GM08714 (cell line): Measurements from ENCODE around the gene KCNK13.
"Not testable (repeated sequence)": the region's sequence is repeated elsewhere in the genome, so short reads cannot be mapped to it uniquely, and the experiment has no call there.

Experiments used
- H3K4me3 ChIP-seq: fragments of 200-500 bp; sonication (Bioruptor generic); 2 replicates; pipeline ENCODE4 v1.5.1; 2014; ENCODE audit warnings: mild to moderate bottlenecking, low read length, inconsistent platforms
- ZNF274 ChIP-seq: IDR thresholded peaks from 2 replicates; pipeline ENCODE4 v1.6.1; 2012; ENCODE audit warnings: mild to moderate bottlenecking, low read depth, low read length

The KCNK13 gene

GRCh38 chr14:90179809-90180779 is 118.3 kb downstream of the KCNK13 start:
- TF ChIP-seq ZNF274: no peak
- no peak overlapping the region for H3K4me3 ChIP-seq

GRCh38 chr14:90184094-90184493 is 122.3 kb downstream of the KCNK13 start:
- H3K4me3 ChIP-seq: no peak overlapping the region
- no peak for TF ChIP-seq ZNF274

GRCh38 chr14:90184571-90185266 is 122.9 kb downstream of the KCNK13 start:
- TF ChIP-seq ZNF274: no peak
- H3K4me3 ChIP-seq: no peak overlapping the region

GRCh38 chr14:90188588-90188987 is 126.8 kb downstream of the KCNK13 start:
- TF ChIP-seq ZNF274: no peak

GRCh38 chr14:90191154-90191553 is 129.4 kb downstream of the KCNK13 start:
- no peak for TF ChIP-seq ZNF274

More at GRCh38 chr14:90188588-90188987, 126.8 kb downstream of the KCNK13 start:
- no peak overlapping the region for H3K4me3 ChIP-seq

GRCh38 chr14:90191585-90191984 is 129.8 kb downstream of the KCNK13 start:
- no peak for TF ChIP-seq ZNF274
- H3K4me3 ChIP-seq: no peak overlapping the region

More at GRCh38 chr14:90191154-90191553, 129.4 kb downstream of the KCNK13 start:
- no peak overlapping the region for H3K4me3 ChIP-seq

GRCh38 chr14:90193925-90194324 is 132.1 kb downstream of the KCNK13 start:
- TF ChIP-seq ZNF274: no peak
- H3K4me3 ChIP-seq: no peak overlapping the region

GRCh38 chr14:90194706-90195105 is 132.9 kb downstream of the KCNK13 start:
- H3K4me3 ChIP-seq: no peak overlapping the region
- no peak for TF ChIP-seq ZNF274

GRCh38 chr14:90198541-90199060 is 136.8 kb downstream of the KCNK13 start:
- no peak overlapping the region for H3K4me3 ChIP-seq
- TF ChIP-seq ZNF274: no peak

GRCh38 chr14:90200546-90200945 is 138.8 kb downstream of the KCNK13 start:
- not testable (repeated sequence) for H3K4me3 ChIP-seq

- no peak for TF ChIP-seq ZNF274
- H3K4me3 ChIP-seq: no peak overlapping the region
Measured at GRCh38 chr14:90201344-90201743, 139.6 kb downstream of the KCNK13 start.

- TF ChIP-seq ZNF274: no peak
Measured at GRCh38 chr14:90204516-90204915, 142.7 kb downstream of the KCNK13 start.

GRCh38 chr14:90213099-90213748 is 151.4 kb downstream of the KCNK13 start:
- no peak overlapping the region for H3K4me3 ChIP-seq
- TF ChIP-seq ZNF274: no peak

More at GRCh38 chr14:90204516-90204915, 142.7 kb downstream of the KCNK13 start:
- H3K4me3 ChIP-seq: no peak overlapping the region

GRCh38 chr14:90228478-90228877 is 166.7 kb downstream of the KCNK13 start:
- H3K4me3 ChIP-seq: no peak overlapping the region
- TF ChIP-seq ZNF274: no peak

- not testable (repeated sequence) for H3K4me3 ChIP-seq
Measured at GRCh38 chr14:90229942-90230341, 168.1 kb downstream of the KCNK13 start.
